PC-3 (cell line): ENCODE results near the gene AP4E1. TPM values are rescaled to one million over a fixed set of nuclear protein-coding genes. Genes with fewer than 3 reads are reported as not detected.

Experiments
- ATAC-seq: fragments of 200-7000 bp; cut with Tn5 transposase; 2 replicates; pipeline ENCODE4 v1.9.1; 2020; ENCODE audit warnings: mild to moderate bottlenecking, moderate library complexity
- BruUV-seq: library from RNA; stranded (reverse); fragments of 400-500 nt; replicated peaks from 2 replicates; lab custom pipeline; 2021; lab: Mats Ljungman, UMichigan
- CTCF ChIA-PET: fragments of 300-600 bp; sonication (Branson Sonifier 250); formaldehyde crosslinking; loops from one replicate; lab custom pipeline; 2022; ENCODE audit warnings: antibody characterized with exemption; lab: Charles Lee
- POLR2A ChIA-PET: fragments of 300-600 bp; sonication (Branson Sonifier 250); formaldehyde crosslinking; loops from one replicate; lab custom pipeline; 2022; ENCODE audit warnings: antibody characterized with exemption; ENCODE audit not compliant: unreplicated experiment; lab: Charles Lee
- DNase-seq: peaks from one replicate; pipeline ENCODE4 v3.0.0-alpha.2; 2015
- H2AFZ ChIP-seq: fragments of 300-600 bp; sonication (generic); 2 replicates; pipeline ENCODE4 v1.6.0; 2016; ENCODE audit warnings: antibody characterized with exemption, low read length
- H3F3A ChIP-seq: fragments of 300-600 bp; sonication (generic); one replicate; pipeline ENCODE4 v1.6.0; 2017; ENCODE audit warnings: antibody characterized with exemption, low read length, control low read depth, mild to moderate bottlenecking; ENCODE audit not compliant: unreplicated experiment
- H3K27ac ChIP-seq: fragments of 300-600 bp; sonication (generic); 2 replicates; pipeline ENCODE4 v1.5.1; 2016; ENCODE audit warnings: mild to moderate bottlenecking, low read length
- H3K27me3 ChIP-seq: fragments of 300-600 bp; sonication (generic); 2 replicates; pipeline ENCODE4 v1.6.1; 2016; ENCODE audit warnings: low read length, mixed read lengths
- H3K36me3 ChIP-seq: fragments of 300-600 bp; sonication (generic); 2 replicates; pipeline ENCODE4 v1.6.1; 2016; ENCODE audit warnings: low read depth, mixed run types, low read length, mixed read lengths
- H3K4me1 ChIP-seq: fragments of 300-600 bp; sonication (generic); 2 replicates; pipeline ENCODE4 v1.5.1; 2016; ENCODE audit warnings: low read length; ENCODE audit not compliant: insufficient read depth
- H3K4me2 ChIP-seq: fragments of 300-600 bp; sonication (generic); 2 replicates; pipeline ENCODE4 v1.6.0; 2016; ENCODE audit warnings: low read length
- H3K4me3 ChIP-seq: fragments of 300-600 bp; sonication (generic); 2 replicates; pipeline ENCODE4 v1.5.1; 2016; ENCODE audit warnings: mild to moderate bottlenecking, low read length, mixed read lengths
- H3K79me2 ChIP-seq: fragments of 300-600 bp; sonication (generic); 2 replicates; pipeline ENCODE4 v1.6.1; 2017; ENCODE audit warnings: low read length, mixed read lengths
- H3K9ac ChIP-seq: fragments of 300-600 bp; sonication (generic); 2 replicates; pipeline ENCODE4 v1.6.0; 2016; ENCODE audit warnings: mild to moderate bottlenecking, low read length
- H3K9me2 ChIP-seq: fragments of 300-600 bp; sonication (generic); replicated peaks from 2 replicates; pipeline ENCODE4 v1.6.1; 2016; ENCODE audit warnings: mixed run types, low read length, mixed read lengths
- H3K9me3 ChIP-seq: fragments of 300-600 bp; sonication (generic); 2 replicates; pipeline ENCODE4 v1.6.1; 2016; ENCODE audit warnings: low read length, mixed read lengths
- H4K20me1 ChIP-seq: fragments of 300-600 bp; sonication (generic); 2 replicates; pipeline ENCODE4 v1.6.1; 2016; ENCODE audit warnings: low read length, mixed read lengths
- EZH2 ChIP-seq: fragments of 300-600 bp; sonication (generic); IDR thresholded peaks from one replicate; pipeline ENCODE4 v1.6.1; 2017; ENCODE audit warnings: antibody characterized with exemption, mild to moderate bottlenecking, low read length; ENCODE audit not compliant: unreplicated experiment
- EZH2phosphoT487 ChIP-seq: fragments of 300-600 bp; sonication (generic); IDR thresholded peaks from 2 replicates; pipeline ENCODE4 v1.6.1; 2018; ENCODE audit warnings: mild to moderate bottlenecking, antibody characterized with exemption, low read length, borderline replicate concordance
- intact Hi-C: fragments of 100-400 bp; cut with micrococcal nuclease; formaldehyde crosslinking; loops from 2 replicates; pipeline ENCODE4 v1.9.0; 2023
- total RNA-seq: library from RNA; depleted of rRNA; stranded (reverse); fragments of >200 nt; gene quantifications from 2 replicates; pipeline ENCODE4 v1.2.3, GENCODE V29; 2014
- TF ChIP-seq, protein P1 (sequence below): fragments of 300-600 bp; sonication (generic); conservative IDR thresholded peaks from 2 replicates; pipeline ENCODE4 v1.5.1; 2017; ENCODE audit warnings: antibody characterized with exemption, low read depth, mild to moderate bottlenecking, low read length

AP4E1 gene
- total RNA-seq, 1 experiment from 2014 or later: 6.0 TPM

GRCh38 chr15:50880206-50880605, 28.3 kb upstream of the AP4E1 start:
- CTCF ChIA-PET: no interaction called here
- Histone ChIP-seq H3K4me3 (no peak overlapping the region), H3K79me2 (no peaks in the 10 kb centered on the region), H3K9me2 (no peaks in the 10 kb centered on the region), H3K4me2 (no peak overlapping the region), H3K4me1 (peaks cover 37% of the 10 kb centered on the region), H4K20me1 (no peaks in the 10 kb centered on the region), H3K9me3 (no peaks in the 10 kb centered on the region), H3K27ac (no peak overlapping the region), H3K36me3 (no peaks in the 10 kb centered on the region), H3F3A (peaks cover 9% of the 10 kb centered on the region), H2AFZ (peak overlapping the region; percentile 28; the same call in 1 of the 2 replicates), H3K27me3 (no peaks in the 10 kb centered on the region), H3K9ac (no peak overlapping the region)
- no peak for DNase-seq
- BruUV-seq: TSS peak; percentile 64
- intact Hi-C loops: no loop called here
- TF ChIP-seq, protein P1, sequence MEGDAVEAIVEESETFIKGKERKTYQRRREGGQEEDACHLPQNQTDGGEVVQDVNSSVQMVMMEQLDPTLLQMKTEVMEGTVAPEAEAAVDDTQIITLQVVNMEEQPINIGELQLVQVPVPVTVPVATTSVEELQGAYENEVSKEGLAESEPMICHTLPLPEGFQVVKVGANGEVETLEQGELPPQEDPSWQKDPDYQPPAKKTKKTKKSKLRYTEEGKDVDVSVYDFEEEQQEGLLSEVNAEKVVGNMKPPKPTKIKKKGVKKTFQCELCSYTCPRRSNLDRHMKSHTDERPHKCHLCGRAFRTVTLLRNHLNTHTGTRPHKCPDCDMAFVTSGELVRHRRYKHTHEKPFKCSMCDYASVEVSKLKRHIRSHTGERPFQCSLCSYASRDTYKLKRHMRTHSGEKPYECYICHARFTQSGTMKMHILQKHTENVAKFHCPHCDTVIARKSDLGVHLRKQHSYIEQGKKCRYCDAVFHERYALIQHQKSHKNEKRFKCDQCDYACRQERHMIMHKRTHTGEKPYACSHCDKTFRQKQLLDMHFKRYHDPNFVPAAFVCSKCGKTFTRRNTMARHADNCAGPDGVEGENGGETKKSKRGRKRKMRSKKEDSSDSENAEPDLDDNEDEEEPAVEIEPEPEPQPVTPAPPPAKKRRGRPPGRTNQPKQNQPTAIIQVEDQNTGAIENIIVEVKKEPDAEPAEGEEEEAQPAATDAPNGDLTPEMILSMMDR: no peak
- no peak for TF ChIP-seq EZH2phosphoT487
- TF ChIP-seq EZH2: no peak
- POLR2A ChIA-PET: no interaction called here
- ATAC-seq: no peak

GRCh38 chr15:50880651-50881114, 27.8 kb upstream of the AP4E1 start:
- Histone ChIP-seq H4K20me1 (no peaks in the 10 kb centered on the region), H3K79me2 (no peaks in the 10 kb centered on the region), H3F3A (peaks cover 9% of the 10 kb centered on the region), H3K36me3 (no peaks in the 10 kb centered on the region), H3K9ac (no peak overlapping the region), H3K27ac (no peak overlapping the region), H3K4me3 (no peak overlapping the region), H3K9me3 (no peaks in the 10 kb centered on the region), H2AFZ (peak overlapping the region; percentile 28; the same call in 1 of the 2 replicates), H3K4me2 (peak overlapping the region; percentile 15; the same call in 1 of the 2 replicates), H3K4me1 (peaks cover 37% of the 10 kb centered on the region), H3K27me3 (no peaks in the 10 kb centered on the region), H3K9me2 (no peaks in the 10 kb centered on the region)
- ChIA-PET POLR2A (interaction anchor here (0.6 kb wide), 1 partner anchor 26 kb away, joined by 7 read pairs; no protein-coding TSS in a partner anchor), CTCF (no interaction called here)
- DNase-seq: peak; percentile 15
- BruUV-seq: no TSS peak
- TF ChIP-seq EZH2phosphoT487 (no peak), EZH2 (no peak)
- TF ChIP-seq, protein P1: no peak
- intact Hi-C loops: no loop called here
- no peak for ATAC-seq
